Mesendoderm (in vitro differentiated cells): ENCODE data around the gene TMEM202.
"Not testable (repeated sequence)": the region's sequence is repeated elsewhere in the genome, so short reads cannot be mapped to it uniquely, and the experiment has no call there.

Experiments
- DNase-seq: peaks from one replicate; pipeline ENCODE4 v3.0.0; 2013
- H2AK5ac ChIP-seq: 2 replicates; pipeline ENCODE4 v1.6.1; 2013; ENCODE audit warnings: low read length, inconsistent platforms
- H2BK120ac ChIP-seq: 2 replicates; pipeline ENCODE4 v1.6.1; 2013; ENCODE audit warnings: low read depth, mild to moderate bottlenecking, low read length, moderate library complexity, mixed read lengths
- H2BK15ac ChIP-seq: replicated peaks from 2 replicates; pipeline ENCODE4 v1.6.1; 2013; ENCODE audit warnings: low read depth, mild to moderate bottlenecking, moderate library complexity
- H2BK5ac ChIP-seq: 2 replicates; pipeline ENCODE4 v1.6.1; 2013; ENCODE audit warnings: low read length, inconsistent platforms
- H3K18ac ChIP-seq: 2 replicates; pipeline ENCODE4 v1.6.1; 2013; ENCODE audit warnings: mild to moderate bottlenecking, low read length, mixed read lengths
- H3K23ac ChIP-seq: one replicate; pipeline ENCODE4 v1.6.1; 2013; ENCODE audit warnings: low read length
- H3K27ac ChIP-seq: 2 replicates; pipeline ENCODE4 v1.5.1; 2013; ENCODE audit warnings: low read depth, mild to moderate bottlenecking, inconsistent platforms, low read length, moderate library complexity
- H3K27me3 ChIP-seq: 2 replicates; pipeline ENCODE4 v1.6.1; 2013; ENCODE audit warnings: low read length, control low read depth, mild to moderate bottlenecking, inconsistent platforms; ENCODE audit not compliant: insufficient read depth, poor library complexity
- H3K36me3 ChIP-seq: 2 replicates; pipeline ENCODE4 v1.6.1; 2013; ENCODE audit warnings: low read length, inconsistent platforms; ENCODE audit not compliant: control insufficient read depth, insufficient read depth
- H3K4ac ChIP-seq: one replicate; pipeline ENCODE4 v1.6.1; 2013; ENCODE audit warnings: low read depth, mild to moderate bottlenecking, low read length, moderate library complexity
- H3K4me1 ChIP-seq: 2 replicates; pipeline ENCODE4 v1.6.1; 2013; ENCODE audit warnings: low read depth, low read length, inconsistent platforms; ENCODE audit not compliant: control insufficient read depth
- H3K4me2 ChIP-seq: 2 replicates; pipeline ENCODE4 v1.6.1; 2013; ENCODE audit warnings: low read length
- H3K4me3 ChIP-seq: 2 replicates; pipeline ENCODE4 v1.5.1; 2013; ENCODE audit warnings: mild to moderate bottlenecking, low read length
- H3K56ac ChIP-seq: one replicate; pipeline ENCODE4 v1.6.1; 2013; ENCODE audit warnings: low read length
- H3K79me1 ChIP-seq: 2 replicates; pipeline ENCODE4 v1.6.1; 2013; ENCODE audit warnings: low read length, inconsistent platforms
- H3K79me2 ChIP-seq: 2 replicates; pipeline ENCODE4 v1.6.1; 2013; ENCODE audit warnings: mild to moderate bottlenecking, low read length; ENCODE audit not compliant: control insufficient read depth, insufficient read depth
- H3K9ac ChIP-seq: 2 replicates; pipeline ENCODE4 v1.6.1; 2013; ENCODE audit warnings: low read length, inconsistent platforms
- H4K5ac ChIP-seq: one replicate; pipeline ENCODE4 v1.6.1; 2013; ENCODE audit warnings: low read length
- H4K8ac ChIP-seq: one replicate; pipeline ENCODE4 v1.6.1; 2013; ENCODE audit warnings: low read depth, mild to moderate bottlenecking, control low read depth, low read length, moderate library complexity
- WGBS: extraction: QIAGEN DNeasy Blood & Tissue Kit; methylation state at CpG from one replicate; pipeline ENCODE4 v1.1.7; 2013; ENCODE audit warnings: low lambda C conversion rate, missing lambda C conversion rate; ENCODE audit not compliant: insufficient coverage; ENCODE audit errors: extremely low coverage; 5-methylcytosine and 5-hydroxymethylcytosine counted together

TMEM202 gene

GRCh38 chr15:72380743-72381142 is 17.4 kb upstream of the TMEM202 start:
- DNase-seq, result no peak
- H3K27me3 ChIP-seq, result no peaks in the 10 kb centered on the region
- no peak overlapping the region for H3K23ac ChIP-seq
- no peaks in the 10 kb centered on the region for H3K79me1 ChIP-seq
- no CpG with 5 or more reads among the region's 4 CpGs for WGBS
- H3K4me3 ChIP-seq, result no peak overlapping the region
- H4K8ac ChIP-seq, result no peak overlapping the region
- H2BK120ac ChIP-seq, result no peak overlapping the region
- no peak overlapping the region for H4K5ac ChIP-seq
- no peak overlapping the region for H2AK5ac ChIP-seq
- no peak overlapping the region for H2BK15ac ChIP-seq
- H3K56ac ChIP-seq, result no peak overlapping the region
- H3K4me2 ChIP-seq, result no peak overlapping the region
- H3K4ac ChIP-seq, result no peak overlapping the region
- H3K36me3 ChIP-seq, result no peaks in the 10 kb centered on the region
- H3K18ac ChIP-seq, result no peak overlapping the region
- no peak overlapping the region for H2BK5ac ChIP-seq
- H3K27ac ChIP-seq, result no peak overlapping the region
- peaks cover 5% of the 10 kb centered on the region for H3K4me1 ChIP-seq
- no peak overlapping the region for H3K9ac ChIP-seq
- no peaks in the 10 kb centered on the region for H3K79me2 ChIP-seq

GRCh38 chr15:72382146-72382545 is 16.0 kb upstream of the TMEM202 start:
- Histone ChIP-seq H3K56ac (no peak overlapping the region), H2BK5ac (no peak overlapping the region), H3K27ac (no peak overlapping the region), H2AK5ac (no peak overlapping the region), H3K9ac (no peak overlapping the region), H3K79me1 (no peaks in the 10 kb centered on the region), H3K4ac (no peak overlapping the region), H2BK15ac (no peak overlapping the region), H2BK120ac (no peak overlapping the region), H3K27me3 (no peaks in the 10 kb centered on the region), H3K4me3 (no peak overlapping the region), H3K36me3 (no peaks in the 10 kb centered on the region), H3K79me2 (no peaks in the 10 kb centered on the region), H3K18ac (no peak overlapping the region), H3K4me2 (no peak overlapping the region), H4K5ac (no peak overlapping the region), H4K8ac (no peak overlapping the region), H3K4me1 (no peaks in the 10 kb centered on the region), H3K23ac (no peak overlapping the region)
- peak; percentile 11 for DNase-seq
- WGBS, result no CpG with 5 or more reads among the region's 2 CpGs

GRCh38 chr15:72387741-72388140 is 10.4 kb upstream of the TMEM202 start:
- H3K36me3 ChIP-seq, result no peaks in the 10 kb centered on the region
- H3K79me1 ChIP-seq, result no peaks in the 10 kb centered on the region
- H3K23ac ChIP-seq, result no peak overlapping the region
- no peak overlapping the region for H3K4ac ChIP-seq
- no peak overlapping the region for H2BK15ac ChIP-seq
- H3K27me3 ChIP-seq, result no peaks in the 10 kb centered on the region
- no peak overlapping the region for H3K4me3 ChIP-seq
- H3K4me1 ChIP-seq, result no peaks in the 10 kb centered on the region
- H3K18ac ChIP-seq, result no peak overlapping the region
- H2BK5ac ChIP-seq, result no peak overlapping the region
- H2AK5ac ChIP-seq, result no peak overlapping the region
- no peak overlapping the region for H2BK120ac ChIP-seq
- H3K27ac ChIP-seq, result no peak overlapping the region
- H4K5ac ChIP-seq, result no peak overlapping the region
- no peak for DNase-seq
- no peak overlapping the region for H4K8ac ChIP-seq
- no peak overlapping the region for H3K9ac ChIP-seq
- no peaks in the 10 kb centered on the region for H3K79me2 ChIP-seq
- H3K56ac ChIP-seq, result no peak overlapping the region
- H3K4me2 ChIP-seq, result no peak overlapping the region

GRCh38 chr15:72389231-72389630 is 8.9 kb upstream of the TMEM202 start:
- no peak for DNase-seq
- no peak overlapping the region for H3K4me2 ChIP-seq
- no peak overlapping the region for H3K23ac ChIP-seq
- H3K36me3 ChIP-seq, result no peaks in the 10 kb centered on the region
- no peaks in the 10 kb centered on the region for H3K79me2 ChIP-seq
- H2BK5ac ChIP-seq, result no peak overlapping the region
- H3K9ac ChIP-seq, result no peak overlapping the region
- no peaks in the 10 kb centered on the region for H3K27me3 ChIP-seq
- no peak overlapping the region for H4K8ac ChIP-seq
- H2BK120ac ChIP-seq, result no peak overlapping the region
- no peaks in the 10 kb centered on the region for H3K4me1 ChIP-seq
- H2BK15ac ChIP-seq, result no peak overlapping the region
- no peak overlapping the region for H3K18ac ChIP-seq
- H3K56ac ChIP-seq, result no peak overlapping the region
- no peak overlapping the region for H4K5ac ChIP-seq
- H3K27ac ChIP-seq, result no peak overlapping the region
- no peak overlapping the region for H3K4me3 ChIP-seq
- WGBS, result no CpG with 5 or more reads among the region's 3 CpGs
- no peak overlapping the region for H3K4ac ChIP-seq
- no peak overlapping the region for H2AK5ac ChIP-seq
- no peaks in the 10 kb centered on the region for H3K79me1 ChIP-seq

- not testable (repeated sequence) for H2BK15ac ChIP-seq, H3K56ac ChIP-seq, H3K4me1 ChIP-seq, H3K79me1 ChIP-seq, H4K5ac ChIP-seq, H4K8ac ChIP-seq, H3K27me3 ChIP-seq, H3K9ac ChIP-seq, DNase-seq, H2BK5ac ChIP-seq, H3K23ac ChIP-seq, H3K79me2 ChIP-seq, H3K18ac ChIP-seq, H3K4me3 ChIP-seq, H3K36me3 ChIP-seq, H3K27ac ChIP-seq, H3K4me2 ChIP-seq, H3K4ac ChIP-seq, H2AK5ac ChIP-seq, H2BK120ac ChIP-seq
- no CpG with 5 or more reads among the region's 24 CpGs for WGBS
These were observed 1.8 kb upstream of the TMEM202 start for GRCh38 chr15:72396331-72396730.

GRCh38 chr15:72398648-72399047 is 543 bp downstream of the TMEM202 start:
- Histone ChIP-seq H3K36me3 (no peaks in the 10 kb centered on the region), H3K79me2 (no peaks in the 10 kb centered on the region), H3K27me3 (no peaks in the 10 kb centered on the region), H3K4ac (no peak overlapping the region), H2BK15ac (no peak overlapping the region), H3K56ac (no peak overlapping the region), H3K27ac (no peak overlapping the region), H3K4me1 (no peaks in the 10 kb centered on the region), H2BK120ac (no peak overlapping the region), H3K9ac (no peak overlapping the region), H4K5ac (no peak overlapping the region), H3K23ac (no peak overlapping the region), H3K4me2 (no peak overlapping the region), H3K79me1 (no peaks in the 10 kb centered on the region), H3K4me3 (no peak overlapping the region), H2AK5ac (no peak overlapping the region), H2BK5ac (no peak overlapping the region), H4K8ac (no peak overlapping the region), H3K18ac (no peak overlapping the region)
- DNase-seq, result no peak
- no CpG with 5 or more reads among the region's 7 CpGs for WGBS
